H9 (cell line): ENCODE results near the gene GPC6. TPM values are rescaled to one million over a fixed set of nuclear protein-coding genes. Genes with fewer than 3 reads are reported as not detected.

ENCODE experiments used
- DNase-seq: peaks from one replicate; pipeline ENCODE4 v3.0.0-alpha.2; 2017
- H2AFZ ChIP-seq: one replicate; pipeline ENCODE4 v1.6.1; 2013; ENCODE audit warnings: mild to moderate bottlenecking, low read length, control low read depth, moderate library complexity
- H2AK5ac ChIP-seq: 2 replicates; pipeline ENCODE4 v1.6.1; 2013; ENCODE audit warnings: low read length, control low read depth, mixed read lengths; ENCODE audit not compliant: insufficient read length
- H2BK120ac ChIP-seq: one replicate; pipeline ENCODE4 v1.6.1; 2013; ENCODE audit warnings: low read depth, mild to moderate bottlenecking, low read length, control low read depth, inconsistent platforms; ENCODE audit not compliant: poor library complexity, severe bottlenecking
- H2BK12ac ChIP-seq: 2 replicates; pipeline ENCODE4 v1.6.1; 2013; ENCODE audit warnings: low read length, control low read depth, mixed read lengths, low read depth; ENCODE audit not compliant: insufficient read length
- H2BK15ac ChIP-seq: 2 replicates; pipeline ENCODE4 v1.6.1; 2013; ENCODE audit warnings: low read depth, low read length, control low read depth
- H2BK20ac ChIP-seq: one replicate; pipeline ENCODE4 v1.6.1; 2013; ENCODE audit warnings: low read depth, mild to moderate bottlenecking, low read length, control low read depth, inconsistent platforms; ENCODE audit not compliant: poor library complexity, severe bottlenecking
- H2BK5ac ChIP-seq: 2 replicates; pipeline ENCODE4 v1.6.1; 2013; ENCODE audit warnings: low read length, control low read depth, mixed read lengths; ENCODE audit not compliant: insufficient read length
- H3K14ac ChIP-seq: 2 replicates; pipeline ENCODE4 v1.6.1; 2013; ENCODE audit warnings: low read length, control low read depth; ENCODE audit not compliant: insufficient read depth
- H3K18ac ChIP-seq: 2 replicates; pipeline ENCODE4 v1.6.1; 2013; ENCODE audit warnings: low read depth, mild to moderate bottlenecking, mixed read lengths, low read length, control low read depth; ENCODE audit not compliant: insufficient read length
- H3K23ac ChIP-seq: 2 replicates; pipeline ENCODE4 v1.6.1; 2013; ENCODE audit warnings: low read length, control low read depth, mixed read lengths, low read depth; ENCODE audit not compliant: insufficient read length
- H3K23me2 ChIP-seq: 2 replicates; pipeline ENCODE4 v1.6.1; 2013; ENCODE audit warnings: low read depth, mild to moderate bottlenecking, mixed read lengths, low read length, control low read depth; ENCODE audit not compliant: insufficient read length, poor library complexity, severe bottlenecking
- H3K27ac ChIP-seq: 2 replicates; pipeline ENCODE4 v1.5.1; 2013; ENCODE audit warnings: low read length, control low read depth, mixed read lengths, low read depth; ENCODE audit not compliant: insufficient read length
- H3K27me3 ChIP-seq: 2 replicates; pipeline ENCODE4 v1.6.1; 2013; ENCODE audit warnings: low read length, control low read depth, inconsistent platforms; ENCODE audit not compliant: insufficient read depth
- H3K4ac ChIP-seq: 2 replicates; pipeline ENCODE4 v1.6.1; 2013; ENCODE audit warnings: low read depth, mild to moderate bottlenecking, control low read depth, inconsistent platforms, low read length, moderate library complexity
- H3K4me1 ChIP-seq: 2 replicates; pipeline ENCODE4 v1.6.1; 2013; ENCODE audit warnings: low read length, control low read depth, inconsistent platforms; ENCODE audit not compliant: insufficient read depth
- H3K4me2 ChIP-seq: 2 replicates; pipeline ENCODE4 v1.6.1; 2013; ENCODE audit warnings: low read length, control low read depth, mixed read lengths; ENCODE audit not compliant: insufficient read length, insufficient read depth
- H3K56ac ChIP-seq: 2 replicates; pipeline ENCODE4 v1.6.1; 2013; ENCODE audit warnings: low read depth, mild to moderate bottlenecking, mixed read lengths, low read length, control low read depth; ENCODE audit not compliant: insufficient read length
- H3K79me1 ChIP-seq: 2 replicates; pipeline ENCODE4 v1.6.1; 2013; ENCODE audit warnings: low read depth, mild to moderate bottlenecking, moderate library complexity, low read length, control low read depth, inconsistent platforms; ENCODE audit not compliant: insufficient read depth, poor library complexity, severe bottlenecking
- H3K79me2 ChIP-seq: 2 replicates; pipeline ENCODE4 v1.6.1; 2013; ENCODE audit warnings: low read length, control low read depth, inconsistent platforms; ENCODE audit not compliant: insufficient read depth
- H3K9ac ChIP-seq: 2 replicates; pipeline ENCODE4 v1.6.1; 2013; ENCODE audit warnings: low read length, control low read depth, mixed read lengths; ENCODE audit not compliant: insufficient read length; ENCODE audit errors: extremely low read depth
- H3K9me3 ChIP-seq: one replicate; pipeline ENCODE4 v1.6.1; 2013; ENCODE audit warnings: low read depth, low read length, inconsistent platforms; ENCODE audit not compliant: control insufficient read depth
- H3T11ph ChIP-seq: one replicate; pipeline ENCODE4 v1.6.1; 2013; ENCODE audit warnings: mild to moderate bottlenecking, low read length, control low read depth, inconsistent platforms
- H4K20me1 ChIP-seq: one replicate; pipeline ENCODE4 v1.6.1; 2013; ENCODE audit not compliant: control insufficient read depth, insufficient read length, insufficient read depth
- H4K5ac ChIP-seq: 2 replicates; pipeline ENCODE4 v1.6.1; 2013; ENCODE audit warnings: low read depth, mild to moderate bottlenecking, mixed read lengths, low read length, control low read depth; ENCODE audit not compliant: insufficient read length
- H4K8ac ChIP-seq: replicated peaks from 2 replicates; pipeline ENCODE4 v1.6.1; 2013; ENCODE audit warnings: low read length, control low read depth, mixed read lengths, low read depth; ENCODE audit not compliant: insufficient read length
- H4K91ac ChIP-seq: 2 replicates; pipeline ENCODE4 v1.6.1; 2013; ENCODE audit warnings: low read depth, mild to moderate bottlenecking, moderate library complexity, mixed read lengths, low read length, control low read depth; ENCODE audit not compliant: insufficient read length
- H3K27ac Mint-ChIP-seq, 3 experiments: 2 replicates in 2 of 3; 3 replicates in 1 of 3; pipeline ENCODE4 v1.8.0; 2020 to 2021; ENCODE audit warnings: mixed read lengths in 3 of 3, mild to moderate bottlenecking in 1 of 3, moderate library complexity in 1 of 3
- H3K27me3 Mint-ChIP-seq: 2 replicates; pipeline ENCODE4 v1.8.0; 2021; ENCODE audit warnings: low read depth, mild to moderate bottlenecking, moderate library complexity, mixed read lengths
- H3K36me3 Mint-ChIP-seq, 3 experiments: 2 replicates in 2 of 3; 3 replicates in 1 of 3; pipeline ENCODE4 v1.8.0; 2020 to 2021; ENCODE audit warnings: low read depth in 3 of 3, mixed read lengths in 3 of 3; ENCODE audit not compliant: insufficient read depth in 1 of 3
- H3K4me1 Mint-ChIP-seq, 2 experiments: 2 replicates each; pipeline ENCODE4 v1.8.0; 2020; ENCODE audit warnings: mixed read lengths in 2 of 2
- H3K4me3 Mint-ChIP-seq, 2 experiments: 2 replicates in 1 of 2; 3 replicates in 1 of 2; pipeline ENCODE4 v1.8.0; 2020 to 2021; ENCODE audit warnings: mild to moderate bottlenecking in 2 of 2, mixed read lengths in 2 of 2, moderate library complexity in 1 of 2
- H3K9me3 Mint-ChIP-seq, 2 experiments: 2 replicates in 1 of 2; 3 replicates in 1 of 2; pipeline ENCODE4 v1.8.0; 2020; ENCODE audit warnings: mild to moderate bottlenecking in 2 of 2, mixed read lengths in 2 of 2, moderate library complexity in 1 of 2
- CTCF ChIP-seq: fragments of 200-600 bp; sonication (generic); conservative IDR thresholded peaks from 3 replicates; pipeline ENCODE4 v1.8.0; 2021; ENCODE audit warnings: antibody characterized with exemption, mild to moderate bottlenecking
- WGBS: extraction: QIAGEN DNeasy Blood & Tissue Kit; methylation state at CpG from one replicate; pipeline ENCODE4 v1.1.7; 2013; ENCODE audit warnings: missing lambda C conversion rate, low lambda C conversion rate, mixed read lengths; ENCODE audit not compliant: insufficient read length; ENCODE audit errors: extremely low coverage; 5-methylcytosine and 5-hydroxymethylcytosine counted together
- total RNA-seq: library from RNA; stranded (reverse); gene quantifications from 2 replicates; pipeline ENCODE4 v1.2.1, GENCODE V29; 2021

GPC6 gene
- total RNA-seq, 1 experiment from 2014 or later = 15.6 TPM

GRCh38 chr13:94329277-94329676, 1102.7 kb downstream of the GPC6 start:
- Histone ChIP-seq H3K4me2 (no peak overlapping the region), H4K5ac (no peak overlapping the region), H2BK12ac (no peak overlapping the region), H3K27me3 (no peaks in the 10 kb centered on the region), H2BK5ac (no peak overlapping the region), H2AFZ (no peak overlapping the region), H3K4me1 (peaks cover 4% of the 10 kb centered on the region; the same call in 1 of the 2 replicates), H2BK120ac (no peak overlapping the region), H3K4ac (no peak overlapping the region), H3K23ac (no peak overlapping the region), H4K20me1 (no peaks in the 10 kb centered on the region), H4K8ac (no peak overlapping the region), H2AK5ac (no peak overlapping the region), H3K79me1 (no peaks in the 10 kb centered on the region), H3K79me2 (no peaks in the 10 kb centered on the region), H3T11ph (no peak overlapping the region), H3K56ac (no peak overlapping the region), H2BK15ac (no peak overlapping the region), H4K91ac (no peak overlapping the region), H3K27ac (no peak overlapping the region), H2BK20ac (no peak overlapping the region), H3K9me3 (no peaks in the 10 kb centered on the region), H3K23me2 (no peaks in the 10 kb centered on the region), H3K18ac (no peak overlapping the region), H3K14ac (no peak overlapping the region), H3K9ac (no peak overlapping the region)
- Mint-ChIP-seq H3K36me3 (no peaks in the 10 kb centered on the region), H3K27me3 (no peaks in the 10 kb centered on the region; the same call in 1 of the 2 replicates), H3K27ac (no peak overlapping the region), H3K9me3 (no peaks in the 10 kb centered on the region), H3K4me1 (peaks cover 9% of the 10 kb centered on the region in 2 experiments), H3K4me3 (no peak overlapping the region)
- TF ChIP-seq CTCF = no peak
- no CpG with 5 or more reads among the region's 7 CpGs for WGBS
- DNase-seq = no peak
